AG09309 (cell line): Measurements from ENCODE around the gene TEDC2.
"Not testable (repeated sequence)": the region's sequence is repeated elsewhere in the genome, so short reads cannot be mapped to it uniquely, and the experiment has no call there.

Source experiments
- DNase-seq: peaks from one replicate; pipeline ENCODE4 v3.0.0-alpha.2; 2010; ENCODE audit warnings: low read depth
- H3K4me3 ChIP-seq: 2 replicates; pipeline ENCODE4 v1.5.1; 2011; ENCODE audit warnings: mild to moderate bottlenecking, low read depth, low read length, moderate library complexity; ENCODE audit not compliant: control insufficient read depth
- TF ChIP-seq, protein P1 (sequence below): IDR thresholded peaks from 2 replicates; pipeline ENCODE4 v1.5.1; 2011; ENCODE audit warnings: mild to moderate bottlenecking, low read depth, low read length, inconsistent platforms; ENCODE audit not compliant: insufficient read depth, control insufficient read depth; ENCODE audit errors: missing control alignments

Gene TEDC2

DNA sequence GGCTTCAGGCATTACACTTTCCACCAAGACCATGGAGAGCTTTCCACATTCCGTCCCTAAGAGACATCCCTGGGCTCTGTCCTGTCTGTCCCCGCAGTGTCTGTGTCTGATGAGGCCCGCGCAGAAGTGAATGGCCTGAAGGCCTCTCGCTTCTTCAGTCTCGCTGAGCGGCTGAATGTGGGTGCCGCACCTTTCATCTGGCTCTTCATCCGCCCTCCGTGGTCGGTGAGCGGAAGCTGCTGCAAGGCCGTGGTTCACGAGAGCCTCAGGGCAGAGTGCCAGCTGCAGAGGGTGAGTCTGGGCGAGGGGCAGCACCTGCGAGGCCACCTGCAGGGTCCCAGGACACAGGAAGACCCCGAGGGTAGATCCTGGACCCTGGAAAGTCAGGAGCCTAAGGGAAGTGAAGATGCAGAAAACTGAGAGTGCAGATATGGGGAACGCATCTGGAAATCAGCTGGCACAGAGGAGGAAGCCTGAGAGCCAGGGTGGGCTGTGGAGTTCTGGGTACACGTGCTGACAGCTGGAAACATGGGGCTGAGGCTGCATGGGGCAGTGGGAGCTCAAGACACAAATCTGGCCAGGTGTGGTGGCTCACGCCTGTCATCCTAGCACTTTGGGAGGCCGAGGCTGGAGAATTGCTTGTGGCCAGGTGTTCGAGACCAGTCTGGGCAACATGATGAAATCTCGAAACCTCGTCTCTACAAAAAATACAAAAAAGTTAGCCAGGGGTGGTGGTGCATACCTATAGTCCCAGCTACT is 22.7 kb upstream of the TEDC2 start:
- DNase-seq, result no peak
- TF ChIP-seq, protein P1, sequence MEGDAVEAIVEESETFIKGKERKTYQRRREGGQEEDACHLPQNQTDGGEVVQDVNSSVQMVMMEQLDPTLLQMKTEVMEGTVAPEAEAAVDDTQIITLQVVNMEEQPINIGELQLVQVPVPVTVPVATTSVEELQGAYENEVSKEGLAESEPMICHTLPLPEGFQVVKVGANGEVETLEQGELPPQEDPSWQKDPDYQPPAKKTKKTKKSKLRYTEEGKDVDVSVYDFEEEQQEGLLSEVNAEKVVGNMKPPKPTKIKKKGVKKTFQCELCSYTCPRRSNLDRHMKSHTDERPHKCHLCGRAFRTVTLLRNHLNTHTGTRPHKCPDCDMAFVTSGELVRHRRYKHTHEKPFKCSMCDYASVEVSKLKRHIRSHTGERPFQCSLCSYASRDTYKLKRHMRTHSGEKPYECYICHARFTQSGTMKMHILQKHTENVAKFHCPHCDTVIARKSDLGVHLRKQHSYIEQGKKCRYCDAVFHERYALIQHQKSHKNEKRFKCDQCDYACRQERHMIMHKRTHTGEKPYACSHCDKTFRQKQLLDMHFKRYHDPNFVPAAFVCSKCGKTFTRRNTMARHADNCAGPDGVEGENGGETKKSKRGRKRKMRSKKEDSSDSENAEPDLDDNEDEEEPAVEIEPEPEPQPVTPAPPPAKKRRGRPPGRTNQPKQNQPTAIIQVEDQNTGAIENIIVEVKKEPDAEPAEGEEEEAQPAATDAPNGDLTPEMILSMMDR, result no peak
- no peak overlapping the region for H3K4me3 ChIP-seq

DNA sequence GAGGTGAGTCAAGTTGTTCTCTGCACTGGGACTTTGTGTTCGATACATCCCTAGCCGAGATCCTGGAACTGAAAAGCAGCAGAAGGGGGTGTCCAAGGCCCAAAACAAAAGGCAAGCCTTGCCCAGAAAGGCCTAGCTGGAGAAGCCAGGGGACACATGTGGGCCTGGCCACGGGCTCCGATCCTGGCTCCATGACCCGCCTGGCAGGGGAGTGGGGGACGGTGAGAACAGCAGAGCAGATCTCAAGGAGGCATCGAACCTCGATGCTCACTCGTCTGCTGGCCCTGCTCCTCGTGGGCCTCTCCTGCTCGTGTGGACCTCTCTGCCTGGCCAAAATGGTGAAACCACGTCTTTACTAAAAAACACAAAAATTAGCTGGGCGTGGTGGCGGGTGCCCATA is 21.8 kb upstream of the TEDC2 start:
- no peak overlapping the region for H3K4me3 ChIP-seq
- TF ChIP-seq, protein P1, result no peak

DNA sequence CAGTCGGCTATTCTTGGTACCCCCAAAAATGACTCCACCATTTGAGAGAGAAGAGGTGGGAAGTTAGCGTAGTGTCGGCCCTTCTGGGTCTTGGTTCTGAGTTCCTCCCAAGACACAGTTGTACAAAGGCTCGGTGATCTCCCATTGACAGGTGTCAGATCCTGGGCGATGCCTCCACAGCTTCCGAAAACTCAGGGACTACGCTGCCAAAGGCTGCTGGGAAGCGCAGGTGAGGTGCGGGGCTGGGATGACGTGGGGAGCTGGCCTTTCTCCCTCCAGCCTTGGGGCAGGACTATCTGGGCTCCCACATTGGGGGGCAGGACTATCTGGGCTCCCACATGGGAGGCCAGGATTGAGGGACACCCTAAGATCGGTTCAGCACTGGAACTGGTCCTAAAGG is 20.3 kb upstream of the TEDC2 start:
- TF ChIP-seq, protein P1, result no peak
- no peak for DNase-seq
- no peak overlapping the region for H3K4me3 ChIP-seq

More for the DNA sequence above, 21.8 kb upstream of the TEDC2 start:
- DNase-seq, result no peak

DNA sequence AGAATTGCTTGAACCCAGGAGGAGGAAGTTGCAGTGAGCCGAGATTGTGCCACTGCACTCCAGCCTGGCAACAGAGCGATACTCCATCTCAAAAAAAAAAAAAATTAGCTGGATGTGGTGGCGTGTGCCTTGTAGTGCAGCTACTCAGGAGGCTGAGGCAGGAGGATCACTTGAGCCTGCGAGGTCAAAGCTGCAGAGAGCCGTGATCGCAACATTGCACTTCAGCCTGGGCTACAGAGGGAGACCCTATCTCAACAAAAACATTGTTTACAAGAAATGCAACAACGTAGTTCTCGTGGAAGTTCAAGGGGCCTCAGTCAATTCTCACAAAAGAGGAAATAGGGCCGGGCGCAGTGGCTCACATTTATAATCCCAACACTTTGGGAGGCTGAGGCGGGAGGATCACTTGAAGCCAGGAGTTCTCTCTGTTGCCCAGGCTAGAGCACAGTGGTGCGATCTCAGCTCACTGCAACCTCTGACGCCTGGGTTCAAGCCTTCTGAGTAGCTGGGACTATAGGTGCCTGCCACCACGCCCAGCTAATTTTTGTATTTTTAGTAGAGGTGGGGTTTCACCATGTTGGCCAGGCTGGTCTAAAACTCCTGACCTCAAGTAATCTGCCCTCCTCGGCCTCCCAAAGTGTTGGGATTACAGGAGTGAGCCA is 18.6 kb upstream of the TEDC2 start:
- not testable (repeated sequence) for H3K4me3 ChIP-seq, DNase-seq

DNA sequence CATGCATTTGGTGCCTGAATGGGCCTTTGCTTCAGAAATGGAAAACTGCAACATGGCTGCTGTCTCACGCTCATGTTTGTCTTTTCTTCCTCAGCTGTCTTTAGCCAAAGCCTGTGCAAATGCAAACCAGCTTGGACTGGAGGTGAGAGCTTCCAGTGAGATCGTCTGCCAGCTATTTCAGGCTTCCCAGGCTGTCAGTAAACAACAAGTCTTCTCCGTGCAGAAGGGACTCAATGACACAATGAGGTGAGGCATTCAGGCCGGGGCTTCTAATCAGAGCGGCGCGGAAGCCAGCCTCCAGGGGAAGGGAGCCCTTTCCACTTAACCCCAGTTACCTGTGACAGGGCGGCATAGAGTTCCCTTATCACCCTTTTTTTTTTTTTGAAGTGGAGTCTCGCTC is 16.4 kb upstream of the TEDC2 start:
- TF ChIP-seq, protein P1, result no peak
- no peak overlapping the region for H3K4me3 ChIP-seq
- DNase-seq, result no peak

DNA sequence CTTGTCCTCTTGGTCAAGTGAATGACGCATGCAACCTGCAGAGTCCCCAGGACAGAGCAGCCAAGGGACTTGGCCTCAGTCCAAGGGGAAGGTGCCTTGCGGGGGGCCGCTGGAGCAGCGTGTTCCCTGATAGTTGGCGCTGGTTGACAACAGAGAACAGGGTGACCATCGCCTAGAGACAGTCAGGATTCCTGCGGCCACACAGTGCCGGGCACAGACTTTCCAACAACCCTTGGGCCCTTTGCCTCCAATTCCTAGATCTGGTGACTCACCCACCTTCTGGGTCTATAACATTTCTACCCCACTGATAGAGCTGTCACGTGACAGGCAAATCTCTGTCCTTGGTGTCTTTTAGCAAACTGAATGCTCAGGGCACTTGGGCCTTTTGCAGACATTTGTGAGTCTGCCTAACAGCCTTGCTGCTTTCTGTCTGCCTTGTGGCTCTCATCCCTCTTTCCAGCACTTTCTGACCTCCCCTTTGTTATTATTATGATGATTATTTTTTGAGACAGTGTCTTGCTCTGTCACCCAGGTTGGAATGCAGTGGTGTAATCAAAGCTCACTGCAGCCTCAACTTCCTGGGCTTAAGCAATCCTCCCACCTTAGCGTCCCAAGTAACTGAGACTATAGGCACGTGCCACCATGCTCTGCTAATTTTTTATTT is 11.9 kb upstream of the TEDC2 start:
- no peak overlapping the region for H3K4me3 ChIP-seq
- TF ChIP-seq, protein P1, result no peak
- no peak for DNase-seq

DNA sequence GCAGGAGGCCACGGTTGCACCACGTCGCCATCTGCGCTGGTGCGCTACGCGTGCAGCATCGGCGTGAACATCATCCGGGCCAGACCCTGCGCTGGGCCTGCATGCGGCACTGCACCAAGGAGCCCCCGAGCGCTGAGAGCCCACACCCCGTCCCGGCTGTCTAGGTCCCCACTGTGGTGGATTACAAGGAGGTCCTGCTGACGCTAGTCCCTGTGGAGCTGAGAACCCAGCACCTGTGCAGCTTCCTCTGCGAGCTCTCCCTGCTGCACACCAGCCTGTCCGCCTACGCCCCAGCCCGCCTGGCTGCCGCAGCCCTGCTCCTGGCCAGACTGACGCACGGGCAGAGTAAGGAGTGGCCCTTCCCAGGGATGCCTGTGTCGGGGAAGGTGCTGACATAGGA is 10.8 kb upstream of the TEDC2 start:
- TF ChIP-seq, protein P1, result no peak
- no peak overlapping the region for H3K4me3 ChIP-seq
- no peak for DNase-seq
